NCI-H187 (cell line): Measurements from ENCODE around the gene NOS1AP.

Experiments
- DNase-seq, 2 experiments: peaks; one replicate each; lab custom pipeline; 2025; lab: John Stamatoyannopoulos, UW

The NOS1AP gene

GRCh38 chr1:162089748-162090147 lies 20.3 kb downstream of the NOS1AP start:
- no peak for DNase-seq

GRCh38 chr1:162090378-162090777 lies 20.9 kb downstream of the NOS1AP start:
- DNase-seq, result no peak

GRCh38 chr1:162091681-162092524 lies 22.4 kb downstream of the NOS1AP start:
- no peak for DNase-seq

- no peak for DNase-seq
These were observed 23.6 kb downstream of the NOS1AP start for GRCh38 chr1:162093095-162093494.

GRCh38 chr1:162094271-162094670 lies 24.8 kb downstream of the NOS1AP start:
- no peak for DNase-seq

GRCh38 chr1:162094723-162095122 lies 25.2 kb downstream of the NOS1AP start:
- DNase-seq, result no peak

GRCh38 chr1:162107911-162108310 lies 38.4 kb downstream of the NOS1AP start:
- no peak for DNase-seq

- DNase-seq, result no peak
These were observed 38.9 kb downstream of the NOS1AP start for GRCh38 chr1:162108426-162108825.

GRCh38 chr1:162110910-162111309 lies 41.4 kb downstream of the NOS1AP start:
- no peak for DNase-seq

- no peak for DNase-seq
These were observed 42.1 kb downstream of the NOS1AP start for GRCh38 chr1:162111572-162111971.

- no peak for DNase-seq
These were observed 43.9 kb downstream of the NOS1AP start for GRCh38 chr1:162113419-162113818.

- DNase-seq, result no peak
These were observed 47.7 kb downstream of the NOS1AP start for GRCh38 chr1:162117039-162117774.

- DNase-seq, result no peak
These were observed 48.6 kb downstream of the NOS1AP start for GRCh38 chr1:162118063-162118462.

GRCh38 chr1:162128693-162129356 lies 59.3 kb downstream of the NOS1AP start:
- DNase-seq, result no peak

- no peak for DNase-seq
These were observed 60.8 kb downstream of the NOS1AP start for GRCh38 chr1:162130308-162130707.

- DNase-seq, result no peak
These were observed 62.2 kb downstream of the NOS1AP start for GRCh38 chr1:162131400-162132321.

GRCh38 chr1:162133566-162133965 lies 64.1 kb downstream of the NOS1AP start:
- DNase-seq, result no peak

GRCh38 chr1:162134646-162135045 lies 65.2 kb downstream of the NOS1AP start:
- no peak for DNase-seq

GRCh38 chr1:162135271-162135775 lies 65.8 kb downstream of the NOS1AP start:
- DNase-seq, result no peak

GRCh38 chr1:162136760-162137159 lies 67.3 kb downstream of the NOS1AP start:
- no peak for DNase-seq

GRCh38 chr1:162137179-162137960 lies 67.9 kb downstream of the NOS1AP start:
- no peak for DNase-seq
